Activated CD4-positive, alpha-beta T cell treated with anti-CD3 and anti-CD28 coated beads, Interleukin-2, amount 10 ng/mL, durations not matched to agents 7 days and 5 days (primary cell): Measurements from ENCODE around the gene SLC2A4. TPM values are rescaled to one million over a fixed set of nuclear protein-coding genes. Genes with fewer than 3 reads are reported as not detected.

Experiments used
- CTCF ChIA-PET: fragments of 350-600 bp; sonication (Branson Sonifier 250); formaldehyde crosslinking; loops from one replicate; lab custom pipeline; 2021; ENCODE audit warnings: antibody characterized with exemption; lab: Charles Lee
- POLR2A ChIA-PET: fragments of 350-600 bp; sonication (Branson Sonifier 250); formaldehyde crosslinking; loops from one replicate; lab custom pipeline; 2021; ENCODE audit warnings: antibody characterized with exemption; lab: Charles Lee
- DNase-seq: peaks from one replicate; pipeline ENCODE4 v3.0.0-alpha.2; 2020
- H3K27ac Mint-ChIP-seq: one replicate; pipeline ENCODE4 v1.8.0; 2021; ENCODE audit warnings: mild to moderate bottlenecking, moderate library complexity, mixed read lengths
- H3K27me3 Mint-ChIP-seq: one replicate; pipeline ENCODE4 v1.8.0; 2021; ENCODE audit warnings: mixed read lengths
- H3K36me3 Mint-ChIP-seq: one replicate; pipeline ENCODE4 v1.8.0; 2021; ENCODE audit warnings: low read depth, mixed read lengths
- H3K4me1 Mint-ChIP-seq: one replicate; pipeline ENCODE4 v1.8.0; 2021; ENCODE audit warnings: mixed read lengths
- H3K4me3 Mint-ChIP-seq: one replicate; pipeline ENCODE4 v1.8.0; 2021; ENCODE audit warnings: mild to moderate bottlenecking, moderate library complexity, mixed read lengths
- H3K9me3 Mint-ChIP-seq: one replicate; pipeline ENCODE4 v1.8.0; 2021; ENCODE audit warnings: mixed read lengths
- total RNA-seq, 2 experiments: library from RNA; stranded (reverse); gene quantifications; one replicate each; pipeline ENCODE4 v1.2.3, GENCODE V29; 2021

SLC2A4 gene
- total RNA-seq: not detected

DNA sequence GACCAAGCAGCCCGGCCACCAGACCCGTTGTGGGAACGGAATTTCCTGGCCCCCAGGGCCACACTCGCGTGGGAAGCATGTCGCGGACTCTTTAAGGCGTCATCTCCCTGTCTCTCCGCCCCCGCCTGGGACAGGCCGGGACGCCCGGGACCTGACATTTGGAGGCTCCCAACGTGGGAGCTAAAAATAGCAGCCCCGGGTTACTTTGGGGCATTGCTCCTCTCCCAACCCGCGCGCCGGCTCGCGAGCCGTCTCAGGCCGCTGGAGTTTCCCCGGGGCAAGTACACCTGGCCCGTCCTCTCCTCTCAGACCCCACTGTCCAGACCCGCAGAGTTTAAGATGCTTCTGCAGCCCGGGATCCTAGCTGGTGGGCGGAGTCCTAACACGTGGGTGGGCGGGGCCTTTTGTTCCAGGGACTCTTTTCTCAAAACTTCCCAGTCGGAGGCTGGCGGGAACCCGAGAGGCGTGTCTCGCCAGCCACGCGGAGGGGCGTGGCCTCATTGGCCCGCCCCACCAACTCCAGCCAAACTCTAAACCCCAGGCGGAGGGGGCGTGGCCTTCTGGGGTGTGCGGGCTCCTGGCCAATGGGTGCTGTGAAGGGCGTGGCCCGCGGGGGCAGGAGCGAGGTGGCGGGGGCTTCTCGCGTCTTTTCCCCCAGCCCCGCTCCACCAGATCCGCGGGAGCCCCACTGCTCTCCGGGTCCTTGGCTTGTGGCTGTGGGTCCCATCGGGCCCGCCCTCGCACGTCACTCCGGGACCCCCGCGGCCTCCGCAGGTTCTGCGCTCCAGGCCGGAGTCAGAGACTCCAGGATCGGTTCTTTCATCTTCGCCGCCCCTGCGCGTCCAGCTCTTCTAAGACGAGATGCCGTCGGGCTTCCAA is at the start of gene SLC2A4:
Gene SLC2A4, plus strand, starts transcription at position 645 of the 879 bp plus-strand sequence. Its CDS starts 217 bp downstream, at position 862.
- Mint-ChIP-seq H3K27ac (no peak within 1 kb of the TSS), H3K36me3 (no peaks in the 10 kb centered on the region), H3K27me3 (peaks cover 26% of the 10 kb centered on the region), H3K9me3 (no peaks in the 10 kb centered on the region), H3K4me1 (peaks cover 19% of the 10 kb centered on the region), H3K4me3 (peak within 1 kb of the TSS; percentile 57)
- CTCF ChIA-PET: interaction anchor here (0.7 to 2.6 kb wide), 6 partner anchors 11 to 36 kb away, joined by 3 to 20 read pairs (median 4); no protein-coding TSS in a partner anchor
- DNase-seq: peak; percentile 83
- POLR2A ChIA-PET: no interaction called here

DNA sequence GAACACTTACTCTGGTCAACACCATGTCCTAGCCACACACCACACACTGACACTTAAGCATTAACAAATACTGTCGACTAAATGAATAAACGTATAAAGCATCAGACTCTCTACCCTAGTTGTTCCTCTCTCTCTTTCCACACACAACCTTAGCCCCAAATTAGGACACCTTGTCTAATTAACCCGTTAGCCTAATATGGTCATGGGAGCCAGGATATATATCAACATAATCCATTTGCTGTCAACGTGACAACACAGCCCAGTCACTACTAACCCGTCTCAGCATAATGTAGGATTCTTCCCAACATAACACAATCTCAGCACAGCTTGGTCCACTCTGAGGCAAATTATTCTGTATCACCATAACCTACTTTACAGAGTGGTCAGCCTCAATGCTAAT is 49.4 kb upstream of the SLC2A4 start:
- H3K9me3 Mint-ChIP-seq: no peaks in the 10 kb centered on the region
- H3K36me3 Mint-ChIP-seq: peaks cover 37% of the 10 kb centered on the region
- H3K4me1 Mint-ChIP-seq: peaks cover 46% of the 10 kb centered on the region
- ChIA-PET POLR2A (no interaction called here), CTCF (interaction anchor here (0.8 to 2.5 kb wide), 2 partner anchors 11 to 18 kb away, joined by 3 to 7 read pairs; no protein-coding TSS in a partner anchor)
- H3K4me3 Mint-ChIP-seq: peak overlapping the region; percentile 34
- DNase-seq: no peak
- no peaks in the 10 kb centered on the region for H3K27me3 Mint-ChIP-seq
- H3K27ac Mint-ChIP-seq: no peak overlapping the region

DNA sequence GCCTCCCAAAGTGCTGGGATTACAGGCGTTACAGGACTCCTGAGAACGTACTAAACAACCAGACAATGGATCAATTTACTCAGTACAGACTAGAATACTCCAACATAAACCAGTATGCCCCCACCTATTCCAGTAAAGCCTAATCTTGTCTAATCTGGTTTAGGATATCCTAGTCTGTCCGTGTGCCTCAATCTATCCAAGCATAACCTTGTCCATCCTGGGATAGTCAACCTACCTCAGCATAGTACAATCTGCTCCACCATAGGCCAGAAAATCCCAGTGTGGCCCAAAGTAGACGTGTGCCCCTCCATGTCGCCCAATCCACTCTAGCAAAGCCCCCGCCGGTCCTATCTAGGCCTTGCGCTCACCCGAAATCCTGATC is 47.8 kb upstream of the SLC2A4 start:
- ChIA-PET CTCF (interaction anchor here (0.7 to 2.5 kb wide), 6 partner anchors 9 to 454 kb away, joined by 3 to 14 read pairs (median 4); partner anchors contain the start of genes ACADVL and DLG4), POLR2A (interaction anchor here (0.7 kb wide), 1 partner anchor 301 kb away, joined by 3 read pairs; no protein-coding TSS in a partner anchor)
- DNase-seq: no peak
- Mint-ChIP-seq H3K27ac (peak overlapping the region; percentile 88), H3K9me3 (no peaks in the 10 kb centered on the region), H3K4me3 (peak overlapping the region; percentile 96), H3K27me3 (no peaks in the 10 kb centered on the region), H3K36me3 (peaks cover 33% of the 10 kb centered on the region), H3K4me1 (peaks cover 52% of the 10 kb centered on the region)

DNA sequence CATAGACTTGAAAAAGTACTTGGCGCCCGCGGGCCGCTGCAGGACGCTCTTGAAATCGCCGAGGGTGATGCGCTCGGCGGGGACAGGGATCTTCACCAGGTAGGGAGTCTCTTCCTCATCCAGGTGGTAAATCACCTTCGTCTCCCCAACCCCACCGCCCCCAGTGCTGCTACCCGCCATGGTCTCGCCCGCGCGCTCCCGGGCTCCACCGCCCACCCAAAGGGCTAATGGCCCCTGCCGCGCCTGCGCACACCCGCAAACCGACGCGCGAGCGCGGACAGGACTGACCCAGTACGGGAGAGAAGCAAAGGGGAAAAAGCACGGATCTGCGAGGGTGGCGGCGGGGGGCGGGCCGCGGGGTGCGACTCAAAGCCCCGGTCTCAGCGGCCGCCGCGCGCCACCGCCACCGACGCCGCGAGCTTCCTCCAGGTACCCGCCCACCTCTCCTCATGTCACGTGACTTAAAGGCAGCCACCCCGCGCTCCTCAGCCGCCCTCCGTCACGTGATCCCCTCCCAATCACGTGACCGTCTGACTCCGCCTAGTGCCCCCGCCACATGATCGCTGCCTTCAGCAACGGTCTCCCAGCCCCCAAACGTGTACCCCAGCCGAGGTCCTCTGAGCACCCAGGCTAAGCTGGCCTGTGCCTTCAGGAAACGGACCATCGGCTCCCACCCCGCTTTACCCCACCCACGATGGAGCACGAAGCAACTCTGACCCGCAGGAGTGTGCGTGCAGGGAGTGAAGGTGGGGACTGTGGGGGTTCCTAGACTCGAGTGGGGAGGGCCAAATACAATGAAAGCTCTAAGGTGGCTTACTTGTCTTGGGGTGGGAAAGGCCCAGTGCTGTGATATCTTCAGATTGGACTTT is 47.2 kb upstream of the SLC2A4 start, which contains the start of gene DVL2:
Gene DVL2, minus strand, starts transcription at position 435 of the 869 bp plus-strand sequence. Its CDS starts 255 bp downstream, at position 180.
- Mint-ChIP-seq H3K4me1 (peaks cover 49% of the 10 kb centered on the region), H3K4me3 (peak within 1 kb of the TSS; percentile 96), H3K27ac (peak within 1 kb of the TSS; percentile 88), H3K27me3 (no peaks in the 10 kb centered on the region), H3K36me3 (peaks cover 31% of the 10 kb centered on the region), H3K9me3 (no peaks in the 10 kb centered on the region)
- peak; percentile 95 for DNase-seq
- CTCF ChIA-PET: interaction anchor here (1.0 to 2.5 kb wide), 6 partner anchors 9 to 453 kb away, joined by 3 to 14 read pairs (median 4); partner anchors contain the start of genes ACADVL and DLG4
- POLR2A ChIA-PET: interaction anchor here (0.7 kb wide), 1 partner anchor 301 kb away, joined by 3 read pairs; no protein-coding TSS in a partner anchor

DNA sequence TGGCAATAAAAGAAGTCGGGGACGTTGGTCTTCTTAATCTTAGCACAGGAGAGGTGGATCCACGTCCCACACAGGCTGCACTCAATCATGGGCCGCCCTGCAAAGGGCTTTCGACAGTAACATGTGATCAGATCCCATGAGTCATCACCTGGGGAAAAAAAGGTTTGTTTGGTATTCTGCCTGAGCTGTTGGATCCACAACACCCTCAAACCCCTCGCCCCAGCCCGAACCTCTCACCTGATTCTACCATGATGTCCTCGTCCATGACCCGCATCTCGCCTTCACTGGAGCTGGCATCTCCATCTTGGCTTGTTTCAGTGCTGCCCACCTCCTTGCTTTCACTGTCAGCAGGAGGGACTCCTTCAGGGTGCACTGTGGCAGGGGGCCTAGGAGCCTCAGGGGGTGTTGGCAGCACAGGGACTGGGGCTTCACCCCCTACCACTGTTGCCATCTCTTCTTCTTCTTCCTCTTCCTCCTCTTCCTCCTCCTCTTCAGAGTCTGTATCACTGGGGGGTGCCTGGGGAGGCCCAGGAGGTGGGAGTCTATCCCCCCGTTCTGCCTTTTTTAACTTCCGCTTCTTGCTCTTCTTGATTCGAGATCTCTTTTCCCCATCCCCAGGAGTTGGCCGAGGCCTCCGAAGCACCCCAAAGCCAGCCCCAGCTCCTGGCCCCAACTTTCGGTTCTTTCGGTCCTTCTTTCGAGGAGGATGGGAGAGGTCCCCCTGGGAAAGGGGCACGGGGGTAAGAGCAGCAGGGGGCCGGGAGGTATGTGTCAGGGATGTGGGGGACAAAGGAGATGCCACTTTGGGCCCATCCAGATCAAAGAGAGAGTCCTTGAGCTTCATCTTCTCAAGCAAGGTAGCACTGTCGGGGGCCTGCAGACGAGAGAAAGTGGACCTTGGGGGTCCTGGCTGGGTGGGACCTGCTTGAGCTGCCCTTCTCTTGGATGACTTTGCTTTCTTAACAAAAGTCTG is 45.5 kb upstream of the SLC2A4 start:
- POLR2A ChIA-PET: no interaction called here
- peaks cover 40% of the 10 kb centered on the region for H3K36me3 Mint-ChIP-seq
- H3K27me3 Mint-ChIP-seq: no peaks in the 10 kb centered on the region
- peaks cover 63% of the 10 kb centered on the region for H3K4me1 Mint-ChIP-seq
- CTCF ChIA-PET: interaction anchor here (1.3 kb wide), 1 partner anchor 15 kb away, joined by 5 read pairs; no protein-coding TSS in a partner anchor
- no peak for DNase-seq
- no peaks in the 10 kb centered on the region for H3K9me3 Mint-ChIP-seq
- H3K27ac Mint-ChIP-seq: peak overlapping the region; percentile 25
- H3K4me3 Mint-ChIP-seq: peak overlapping the region; percentile 45

DNA sequence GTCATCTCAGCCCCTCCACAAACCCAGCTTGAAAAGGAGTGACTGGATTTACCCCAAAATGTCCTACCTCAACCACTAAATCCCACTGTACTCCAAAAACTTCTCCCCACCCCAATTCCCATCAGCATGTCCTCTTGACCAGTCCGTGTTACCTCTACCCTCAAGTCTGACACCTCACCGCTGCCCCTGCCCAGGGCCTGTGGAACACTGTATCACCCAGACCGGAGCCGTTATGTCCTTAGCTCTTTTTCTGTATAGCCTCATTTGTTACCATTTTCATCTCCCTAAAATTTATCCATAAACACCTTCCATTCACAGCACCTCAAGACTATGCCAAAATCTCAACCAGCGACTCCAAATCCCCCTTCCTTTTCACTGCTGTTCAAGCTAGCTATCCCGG is 44.7 kb upstream of the SLC2A4 start:
- H3K27me3 Mint-ChIP-seq: no peaks in the 10 kb centered on the region
- CTCF ChIA-PET: interaction anchor here (0.7 kb wide), 1 partner anchor 49 kb away, joined by 3 read pairs; no protein-coding TSS in a partner anchor
- no peak for DNase-seq
- peak overlapping the region; percentile 93 for H3K27ac Mint-ChIP-seq
- peaks cover 48% of the 10 kb centered on the region for H3K36me3 Mint-ChIP-seq
- H3K4me3 Mint-ChIP-seq: peak overlapping the region; percentile 87
- POLR2A ChIA-PET: no interaction called here
- no peaks in the 10 kb centered on the region for H3K9me3 Mint-ChIP-seq
- H3K4me1 Mint-ChIP-seq: peaks cover 70% of the 10 kb centered on the region

DNA sequence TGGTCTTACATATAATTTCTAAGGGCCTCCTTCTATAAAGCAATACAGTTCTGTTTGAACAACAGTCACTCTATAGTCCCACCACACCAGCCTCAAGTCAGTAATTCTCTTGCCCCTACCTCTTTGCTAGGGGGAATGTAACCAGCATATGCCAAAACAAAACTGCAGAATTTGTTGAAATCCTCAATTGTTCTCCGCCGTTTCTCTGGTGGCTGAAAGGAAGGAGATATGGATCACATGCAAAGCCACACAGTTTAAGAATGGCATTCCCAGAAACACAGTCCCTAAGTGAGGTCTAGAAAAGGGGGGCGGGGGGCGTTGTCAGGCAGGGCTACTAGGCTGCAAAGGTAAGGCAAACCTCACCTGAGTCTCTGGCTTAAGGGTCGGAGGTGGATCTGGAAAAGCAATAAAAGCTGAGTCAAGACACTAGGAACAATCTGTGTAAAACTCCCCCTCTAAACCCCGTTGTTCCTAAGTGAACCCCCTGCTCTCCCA is 44.2 kb upstream of the SLC2A4 start:
- CTCF ChIA-PET: interaction anchor here (0.7 to 2.6 kb wide), 4 partner anchors 17 to 48 kb away, joined by 3 to 16 read pairs (median 3); partner anchors contain the start of genes ACADVL and DLG4
- POLR2A ChIA-PET: no interaction called here
- no peak for DNase-seq
- peaks cover 69% of the 10 kb centered on the region for H3K4me1 Mint-ChIP-seq
- H3K4me3 Mint-ChIP-seq: peak overlapping the region; percentile 87
- peak overlapping the region; percentile 93 for H3K27ac Mint-ChIP-seq
- H3K36me3 Mint-ChIP-seq: peaks cover 50% of the 10 kb centered on the region
- H3K27me3 Mint-ChIP-seq: no peaks in the 10 kb centered on the region
- H3K9me3 Mint-ChIP-seq: no peaks in the 10 kb centered on the region

DNA sequence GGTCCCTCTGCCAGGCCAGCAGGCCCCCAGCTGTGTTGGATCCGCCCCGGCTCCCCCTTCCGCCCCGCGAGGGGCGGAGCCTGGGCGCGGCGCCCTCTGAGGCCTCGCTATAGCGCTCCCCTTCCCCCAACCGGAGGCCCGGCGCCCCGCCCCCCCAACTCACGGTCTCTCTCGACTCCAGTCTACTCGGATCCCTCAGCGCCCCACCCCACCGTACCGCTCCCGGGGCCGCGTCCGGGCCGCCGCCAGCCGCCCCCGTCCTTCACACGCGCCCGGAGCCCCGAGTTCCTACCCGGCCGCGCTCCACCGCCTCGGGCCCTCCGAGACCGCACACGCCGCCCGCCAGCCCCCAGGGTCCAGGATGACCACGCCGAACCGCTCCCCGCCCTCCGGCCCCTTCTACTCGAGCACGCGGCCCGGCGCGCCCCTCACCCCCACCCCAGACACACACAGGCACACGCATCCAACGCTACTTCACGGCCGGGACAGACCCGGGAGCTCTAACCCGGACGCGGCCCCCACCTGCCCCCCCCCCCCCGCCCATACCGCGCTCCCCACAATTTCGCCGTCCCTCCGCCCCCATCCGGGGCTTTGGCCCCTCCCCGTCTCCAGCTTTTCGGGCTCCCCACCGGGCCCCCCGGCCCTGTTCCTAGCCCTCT is 43.6 kb upstream of the SLC2A4 start:
- Mint-ChIP-seq H3K4me3 (peak overlapping the region; percentile 87), H3K27me3 (no peaks in the 10 kb centered on the region), H3K36me3 (peaks cover 50% of the 10 kb centered on the region), H3K4me1 (peaks cover 67% of the 10 kb centered on the region), H3K9me3 (no peaks in the 10 kb centered on the region), H3K27ac (peak overlapping the region; percentile 93)
- CTCF ChIA-PET: interaction anchor here (0.6 to 2.6 kb wide), 6 partner anchors 12 to 57 kb away, joined by 3 to 16 read pairs (median 3); partner anchors contain the start of genes ACADVL and DLG4
- POLR2A ChIA-PET: interaction anchor here (0.8 kb wide), 1 partner anchor 19 kb away, joined by 3 read pairs; the partner anchor contains the start of gene DLG4
- peak; percentile 86 for DNase-seq

DNA sequence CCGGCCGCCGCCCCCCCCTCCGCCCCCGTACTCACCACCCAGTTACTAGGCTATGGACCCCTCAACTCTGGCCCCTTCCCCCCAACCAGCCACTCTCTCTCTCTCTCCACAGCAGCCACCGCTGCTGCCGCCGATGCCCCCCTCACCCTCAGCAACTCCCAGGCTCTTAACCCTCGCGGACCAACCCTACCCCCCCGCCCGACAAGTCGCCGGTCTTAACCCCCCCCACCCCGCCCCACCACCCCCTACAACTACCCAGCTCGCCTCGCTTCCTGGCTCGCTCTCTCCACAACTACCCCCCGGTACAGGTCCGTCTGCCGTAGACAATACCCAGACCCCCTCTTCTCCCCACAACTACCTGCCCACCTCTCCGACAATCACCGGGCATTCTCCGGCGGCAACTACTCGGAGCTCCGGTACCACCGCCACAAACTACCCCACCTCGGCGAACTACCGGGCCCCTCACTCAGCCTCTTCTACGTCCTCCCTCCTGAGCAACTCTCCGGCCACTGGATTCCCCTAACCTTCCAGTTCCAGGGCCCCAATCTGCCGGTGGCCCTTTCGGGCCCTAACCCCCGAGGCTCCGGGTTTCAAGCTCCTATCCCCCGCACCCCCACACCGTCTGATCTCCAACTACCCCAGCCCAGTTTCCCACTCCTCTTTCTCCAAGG is 43.0 kb upstream of the SLC2A4 start:
- CTCF ChIA-PET: interaction anchor here (0.6 to 2.6 kb wide), 8 partner anchors 11 to 217 kb away, joined by 3 to 16 read pairs (median 3); partner anchors contain the start of genes ACADVL and DLG4
- peaks cover 54% of the 10 kb centered on the region for H3K36me3 Mint-ChIP-seq
- peaks cover 68% of the 10 kb centered on the region for H3K4me1 Mint-ChIP-seq

More for the DNA sequence above, 43.0 kb upstream of the SLC2A4 start:
- no peak for DNase-seq
- H3K4me3 Mint-ChIP-seq: peak overlapping the region; percentile 87
- POLR2A ChIA-PET: interaction anchor here (0.6 to 0.8 kb wide), 2 partner anchors 19 to 272 kb away, joined by 3 read pairs; partner anchors contain the start of gene DLG4
- H3K27ac Mint-ChIP-seq: peak overlapping the region; percentile 93
- H3K27me3 Mint-ChIP-seq: no peaks in the 10 kb centered on the region
- H3K9me3 Mint-ChIP-seq: no peaks in the 10 kb centered on the region
